ENCODE data around the gene GAL3ST3. TPM values are rescaled to one million over a fixed set of nuclear protein-coding genes. Genes with fewer than 3 reads are reported as not detected.

GAL3ST3 gene
- total and polyA plus RNA-seq, 10 of the 15 experiments (the other 5 are each of a cell fraction or from before 2014, with no cell fraction given) = 0.06 to 0.12 TPM; not detected in 8

DNA sequence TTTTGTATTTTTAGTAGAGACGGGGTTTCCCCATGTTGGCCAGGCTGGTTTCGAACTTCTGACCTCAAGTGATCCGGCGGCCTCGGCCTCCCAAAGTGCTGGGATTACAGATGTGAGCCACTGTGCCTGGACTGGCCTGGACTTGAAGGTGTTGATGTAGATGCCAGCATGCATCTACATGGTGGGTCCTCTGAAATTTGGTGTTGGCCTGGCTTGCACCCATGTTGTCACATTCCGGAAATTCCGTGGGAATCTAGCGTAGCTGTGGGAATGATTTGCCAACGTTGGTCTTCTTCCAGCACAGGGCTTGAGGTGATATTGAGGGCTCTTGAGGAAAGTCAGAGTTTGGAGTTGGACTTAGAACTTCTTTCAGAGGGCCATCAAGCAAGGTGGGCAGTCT, 27.6 kb upstream of the GAL3ST3 start:
- 88% methylated on average over 9 of the region's 9 CpGs for WGBS (ENCODE audit: insufficient coverage, insufficient replicate concordance, low lambda C conversion rate, missing lambda C conversion rate)
- POLR2A ChIA-PET = interaction anchor here (0.5 to 2.2 kb wide), 6 partner anchors 19 to 887 kb away, joined by 3 to 7 read pairs (median 4); no protein-coding TSS in a partner anchor
- Histone ChIP-seq H3K9ac (ENCODE audit: control insufficient read depth, insufficient read depth, low read length) (no peak overlapping the region), H3K36me3 (ENCODE audit: control insufficient read depth in 2 of 2, insufficient read depth in 2 of 2, low read length in 1 of 2) (peaks cover 0 to 8% of the 10 kb centered on the region in 2 experiments; a peak in 1 of 4 replicates), H2AFZ (ENCODE audit: control insufficient read depth, low read depth, low read length) (no peak overlapping the region), H3K27ac (ENCODE audit: control insufficient read depth, insufficient read depth) (no peak overlapping the region), H3K4me3 (peak overlapping the region; percentile 15; the same call in 1 of the 2 replicates), H3K27me3 (replicated peaks in 1 of 2; ENCODE audit: control insufficient read depth in 2 of 2, insufficient read depth in 2 of 2, low read length in 1 of 2) (no peaks in the 10 kb centered on the region), H3K79me2 (ENCODE audit: control insufficient read depth, insufficient read depth, low read length) (peaks cover 86% of the 10 kb centered on the region), H4K20me1 (ENCODE audit: control insufficient read depth, insufficient read depth) (no peaks in the 10 kb centered on the region), H3K4me2 (ENCODE audit: control insufficient read depth, insufficient read depth) (peak overlapping the region; percentile 19), H3K4me1 (ENCODE audit: control insufficient read depth, insufficient read depth, low read length) (peaks cover 28% of the 10 kb centered on the region), H3K9me3 (replicated peaks; ENCODE audit: control insufficient read depth, insufficient read depth, low read length) (no peaks in the 10 kb centered on the region)
- no TSS peak for BruUV-seq (replicated peaks)
- no peak for DNase-seq (ENCODE audit: low read depth, low spot score)
- no peak for FAIRE-seq
- SMC1A ChIA-PET (ENCODE audit: uncharacterized antibody, unreplicated experiment) = interaction anchor here (1.1 to 17.7 kb wide), 4 partner anchors 12 to 59 kb away, joined by 5 to 265 read pairs (median 6); no protein-coding TSS in a partner anchor
- TF ChIP-seq EZH2 (IDR thresholded peaks at IDR 0.05; ENCODE audit: borderline replicate concordance, control insufficient read depth, low read depth, low read length) (no peak), TBL1XR1 (IDR thresholded peaks at IDR 0.05; ENCODE audit: low read depth, low read length) (no peak), SMAD5 (IDR thresholded peaks at IDR 0.05; ENCODE audit: low read depth) (no peak), SIX5 (IDR thresholded peaks at IDR 0.05; ENCODE audit: low read depth, low read length, severe bottlenecking) (no peak), IKZF1 (conservative IDR thresholded peaks at IDR 0.05) (peak; percentile 42; the same call in 1 of the 2 replicates), RUNX3 (IDR thresholded peaks at IDR 0.05; ENCODE audit: low read length) (no peak)
- TF ChIP-seq, protein P1, sequence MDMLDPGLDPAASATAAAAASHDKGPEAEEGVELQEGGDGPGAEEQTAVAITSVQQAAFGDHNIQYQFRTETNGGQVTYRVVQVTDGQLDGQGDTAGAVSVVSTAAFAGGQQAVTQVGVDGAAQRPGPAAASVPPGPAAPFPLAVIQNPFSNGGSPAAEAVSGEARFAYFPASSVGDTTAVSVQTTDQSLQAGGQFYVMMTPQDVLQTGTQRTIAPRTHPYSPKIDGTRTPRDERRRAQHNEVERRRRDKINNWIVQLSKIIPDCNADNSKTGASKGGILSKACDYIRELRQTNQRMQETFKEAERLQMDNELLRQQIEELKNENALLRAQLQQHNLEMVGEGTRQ (IDR thresholded peaks at IDR 0.05; ENCODE audit: borderline replicate concordance, low read depth, low read length) = no peak
- TF ChIP-seq, protein P2, sequence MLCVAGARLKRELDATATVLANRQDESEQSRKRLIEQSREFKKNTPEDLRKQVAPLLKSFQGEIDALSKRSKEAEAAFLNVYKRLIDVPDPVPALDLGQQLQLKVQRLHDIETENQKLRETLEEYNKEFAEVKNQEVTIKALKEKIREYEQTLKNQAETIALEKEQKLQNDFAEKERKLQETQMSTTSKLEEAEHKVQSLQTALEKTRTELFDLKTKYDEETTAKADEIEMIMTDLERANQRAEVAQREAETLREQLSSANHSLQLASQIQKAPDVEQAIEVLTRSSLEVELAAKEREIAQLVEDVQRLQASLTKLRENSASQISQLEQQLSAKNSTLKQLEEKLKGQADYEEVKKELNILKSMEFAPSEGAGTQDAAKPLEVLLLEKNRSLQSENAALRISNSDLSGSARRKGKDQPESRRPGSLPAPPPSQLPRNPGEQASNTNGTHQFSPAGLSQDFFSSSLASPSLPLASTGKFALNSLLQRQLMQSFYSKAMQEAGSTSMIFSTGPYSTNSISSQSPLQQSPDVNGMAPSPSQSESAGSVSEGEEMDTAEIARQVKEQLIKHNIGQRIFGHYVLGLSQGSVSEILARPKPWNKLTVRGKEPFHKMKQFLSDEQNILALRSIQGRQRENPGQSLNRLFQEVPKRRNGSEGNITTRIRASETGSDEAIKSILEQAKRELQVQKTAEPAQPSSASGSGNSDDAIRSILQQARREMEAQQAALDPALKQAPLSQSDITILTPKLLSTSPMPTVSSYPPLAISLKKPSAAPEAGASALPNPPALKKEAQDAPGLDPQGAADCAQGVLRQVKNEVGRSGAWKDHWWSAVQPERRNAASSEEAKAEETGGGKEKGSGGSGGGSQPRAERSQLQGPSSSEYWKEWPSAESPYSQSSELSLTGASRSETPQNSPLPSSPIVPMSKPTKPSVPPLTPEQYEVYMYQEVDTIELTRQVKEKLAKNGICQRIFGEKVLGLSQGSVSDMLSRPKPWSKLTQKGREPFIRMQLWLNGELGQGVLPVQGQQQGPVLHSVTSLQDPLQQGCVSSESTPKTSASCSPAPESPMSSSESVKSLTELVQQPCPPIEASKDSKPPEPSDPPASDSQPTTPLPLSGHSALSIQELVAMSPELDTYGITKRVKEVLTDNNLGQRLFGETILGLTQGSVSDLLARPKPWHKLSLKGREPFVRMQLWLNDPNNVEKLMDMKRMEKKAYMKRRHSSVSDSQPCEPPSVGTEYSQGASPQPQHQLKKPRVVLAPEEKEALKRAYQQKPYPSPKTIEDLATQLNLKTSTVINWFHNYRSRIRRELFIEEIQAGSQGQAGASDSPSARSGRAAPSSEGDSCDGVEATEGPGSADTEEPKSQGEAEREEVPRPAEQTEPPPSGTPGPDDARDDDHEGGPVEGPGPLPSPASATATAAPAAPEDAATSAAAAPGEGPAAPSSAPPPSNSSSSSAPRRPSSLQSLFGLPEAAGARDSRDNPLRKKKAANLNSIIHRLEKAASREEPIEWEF (IDR thresholded peaks at IDR 0.05; ENCODE audit: insufficient replicate concordance, low read depth, low read length) = no peak
- CTCF ChIA-PET = interaction anchor here (1.0 to 20.0 kb wide), 4 partner anchors 9 to 192 kb away, joined by 3 to 195 read pairs (median 18); no protein-coding TSS in a partner anchor
- no peak for ATAC-seq
- in situ Hi-C loops (cut with MboI) (no loop called here), intact Hi-C loops (cut with micrococcal nuclease; ENCODE audit: unreplicated experiment) (no loop called here)
- RAD21 ChIA-PET (ENCODE audit: unreplicated experiment) = interaction anchor here (0.9 to 2.4 kb wide), 3 partner anchors 40 to 59 kb away, joined by 3 to 7 read pairs (median 3); no protein-coding TSS in a partner anchor
